GM23338 (cell line): ENCODE results near the gene WWC1. TPM values are rescaled to one million over a fixed set of nuclear protein-coding genes. Genes with fewer than 3 reads are reported as not detected.

Experiments
- ATAC-seq: fragments of 200-7000 bp; cut with Tn5 transposase; 3 replicates; pipeline ENCODE4 v1.9.1; 2020
- DNase-seq: peaks from one replicate; pipeline ENCODE4 v3.0.0-alpha.2; 2015; ENCODE audit warnings: low spot score
- H2AFZ ChIP-seq: fragments of 200-600 bp; sonication (generic); 2 replicates; pipeline ENCODE4 v1.8.0; 2016; ENCODE audit warnings: antibody characterized with exemption, mild to moderate bottlenecking, moderate library complexity
- H3F3A ChIP-seq: fragments of 200-600 bp; sonication (generic); replicated peaks from 2 replicates; pipeline ENCODE4 v1.8.0; 2017; ENCODE audit warnings: antibody characterized with exemption, mixed run types, low read depth
- H3K27ac ChIP-seq: fragments of 200-600 bp; sonication (generic); 2 replicates; pipeline ENCODE4 v1.6.1; 2016; ENCODE audit warnings: low read depth
- H3K27me3 ChIP-seq: fragments of 200-600 bp; sonication (generic); 2 replicates; pipeline ENCODE4 v1.8.0; 2016; ENCODE audit warnings: mild to moderate bottlenecking, mixed run types, moderate library complexity; ENCODE audit not compliant: insufficient read depth
- H3K36me3 ChIP-seq: fragments of 200-600 bp; sonication (generic); 2 replicates; pipeline ENCODE4 v1.8.0; 2016; ENCODE audit warnings: mild to moderate bottlenecking; ENCODE audit not compliant: insufficient read depth
- H3K4me1 ChIP-seq: fragments of 200-600 bp; sonication (generic); 2 replicates; pipeline ENCODE4 v1.8.0; 2016; ENCODE audit warnings: mild to moderate bottlenecking, moderate library complexity; ENCODE audit not compliant: insufficient read depth
- H3K4me2 ChIP-seq: fragments of 200-600 bp; sonication (generic); 2 replicates; pipeline ENCODE4 v1.7.1; 2017; ENCODE audit warnings: mixed run types
- H3K4me3 ChIP-seq: fragments of 200-600 bp; sonication (generic); 2 replicates; pipeline ENCODE4 v1.6.1; 2016; ENCODE audit warnings: mixed run types
- H3K79me2 ChIP-seq: fragments of 200-600 bp; sonication (generic); replicated peaks from 2 replicates; pipeline ENCODE4 v1.8.0; 2017; ENCODE audit warnings: mild to moderate bottlenecking; ENCODE audit not compliant: insufficient read depth
- H3K9me2 ChIP-seq: fragments of 200-600 bp; sonication (generic); 2 replicates; pipeline ENCODE4 v1.8.0; 2017; ENCODE audit not compliant: insufficient read depth
- H4K20me1 ChIP-seq: fragments of 200-600 bp; sonication (generic); replicated peaks from 2 replicates; pipeline ENCODE4 v1.8.0; 2017; ENCODE audit warnings: mild to moderate bottlenecking; ENCODE audit not compliant: insufficient read depth
- H3K27ac Mint-ChIP-seq: 2 replicates; pipeline ENCODE4 v1.8.0; 2020; ENCODE audit warnings: inconsistent platforms, mild to moderate bottlenecking, moderate library complexity, mixed read lengths
- H3K27me3 Mint-ChIP-seq: 3 replicates; pipeline ENCODE4 v1.8.0; 2022; ENCODE audit warnings: low read depth, mild to moderate bottlenecking, moderate library complexity, mixed read lengths, inconsistent platforms; ENCODE audit not compliant: insufficient read depth, poor library complexity
- H3K36me3 Mint-ChIP-seq: 3 replicates; pipeline ENCODE4 v1.8.0; 2021; ENCODE audit warnings: low read depth, mild to moderate bottlenecking, inconsistent platforms, moderate library complexity, mixed read lengths
- H3K4me1 Mint-ChIP-seq: 3 replicates; pipeline ENCODE4 v1.8.0; 2020; ENCODE audit warnings: mild to moderate bottlenecking, inconsistent platforms, mixed read lengths
- H3K4me3 Mint-ChIP-seq: 3 replicates; pipeline ENCODE4 v1.8.0; 2021; ENCODE audit warnings: moderate library complexity, mild to moderate bottlenecking, inconsistent platforms, mixed read lengths
- H3K9me3 Mint-ChIP-seq: 3 replicates; pipeline ENCODE4 v1.8.0; 2020; ENCODE audit warnings: moderate library complexity, mild to moderate bottlenecking, inconsistent platforms, mixed read lengths
- CREB1 ChIP-seq: fragments of 250-450 bp; sonication (Bioruptor Pico); IDR thresholded peaks from 2 replicates; pipeline ENCODE4 v1.5.0; 2020; ENCODE audit warnings: low read depth, mild to moderate bottlenecking, moderate library complexity
- CTCF ChIP-seq, 2 experiments: fragments of 200-600 bp in 1 of 2; sonication (generic) in 1 of 2; conservative IDR thresholded peaks; 2 replicates each; pipeline versions ENCODE4 v1.5.1 to v1.6.1; 2016 to 2017; ENCODE audit warnings: antibody characterized with exemption in 2 of 2, low read depth in 2 of 2, mild to moderate bottlenecking in 2 of 2, moderate library complexity in 1 of 2
- ETS1 ChIP-seq: IDR thresholded peaks from 2 replicates; pipeline ENCODE4 v1.6.1; 2016; ENCODE audit warnings: antibody characterized with exemption
- EZH2 ChIP-seq: fragments of 200-600 bp; sonication (generic); IDR thresholded peaks from one replicate; pipeline ENCODE4 v1.8.0; 2017; ENCODE audit warnings: antibody characterized with exemption, mild to moderate bottlenecking, low read depth; ENCODE audit not compliant: unreplicated experiment
- EZH2phosphoT487 ChIP-seq: fragments of 200-600 bp; sonication (generic); IDR thresholded peaks from one replicate; pipeline ENCODE4 v1.8.1; 2018; ENCODE audit warnings: antibody characterized with exemption; ENCODE audit not compliant: unreplicated experiment
- JUNB ChIP-seq: IDR thresholded peaks from one replicate; pipeline ENCODE4 v1.6.1; 2016; ENCODE audit warnings: antibody characterized with exemption; ENCODE audit not compliant: unreplicated experiment
- NANOG ChIP-seq: IDR thresholded peaks from 2 replicates; pipeline ENCODE4 v1.6.1; 2016; ENCODE audit warnings: antibody characterized with exemption, borderline replicate concordance
- POLR2AphosphoS5 ChIP-seq: IDR thresholded peaks from 2 replicates; pipeline ENCODE4 v1.6.1; 2016; ENCODE audit warnings: antibody characterized with exemption, low read depth
- REST ChIP-seq: IDR thresholded peaks from one replicate; pipeline ENCODE4 v1.6.1; 2018; ENCODE audit warnings: antibody characterized with exemption; ENCODE audit not compliant: unreplicated experiment
- STAT1 ChIP-seq: IDR thresholded peaks from one replicate; pipeline ENCODE4 v1.6.1; 2016; ENCODE audit warnings: antibody characterized with exemption; ENCODE audit not compliant: unreplicated experiment
- ZNF114 ChIP-seq: fragments of 250-450 bp; sonication (Bioruptor Pico); IDR thresholded peaks from 2 replicates; pipeline ENCODE4 v1.5.0; 2020; ENCODE audit warnings: mild to moderate bottlenecking, moderate library complexity
- ZNF331 ChIP-seq: fragments of 250-450 bp; sonication (Bioruptor Pico); IDR thresholded peaks from 2 replicates; pipeline ENCODE4 v1.5.0; 2020; ENCODE audit warnings: low read depth, mild to moderate bottlenecking, moderate library complexity
- ZNF462 ChIP-seq: fragments of 250-450 bp; sonication (Bioruptor Pico); IDR thresholded peaks from 2 replicates; pipeline ENCODE4 v1.5.0; 2020; ENCODE audit warnings: mild to moderate bottlenecking, moderate library complexity
- polyA plus RNA-seq: library from polyadenylated mRNA; unstranded; fragments of >200 nt; fragmentation: Nextera tagmentation; extraction: Ambion mirVana; gene quantifications from 2 replicates; pipeline ENCODE4 v1.2.1, GENCODE V29; 2016
- total RNA-seq: library from RNA; depleted of rRNA; stranded (reverse); fragments of >200 nt; shearing (Covaris generic); gene quantifications from 2 replicates; pipeline ENCODE4 v1.2.3, GENCODE V29; 2014

The WWC1 gene
- total and polyA plus RNA-seq, 2 experiments from 2014 or later: 25.4 to 27.8 TPM

GRCh38 chr5:168370831-168371230 is 79.4 kb downstream of the WWC1 start:
- DNase-seq (no peak), ATAC-seq (no peak)
- Histone ChIP-seq H3K4me2 (no peak overlapping the region), H2AFZ (no peak overlapping the region), H3K79me2 (peaks cover 30% of the 10 kb centered on the region), H3K27ac (no peak overlapping the region), H3F3A (0 out of 2 replicates have a peak, but pooled peaks cover 4% of the 10 kb centered on the region), H4K20me1 (peaks cover 4% of the 10 kb centered on the region), H3K4me3 (no peak overlapping the region), H3K27me3 (no peaks in the 10 kb centered on the region), H3K4me1 (peaks cover 11% of the 10 kb centered on the region), H3K9me2 (peaks cover 7% of the 10 kb centered on the region; the same call in 1 of the 2 replicates), H3K36me3 (no peaks in the 10 kb centered on the region)
- H3K27ac Mint-ChIP-seq: no peak overlapping the region
- no peak for TF ChIP-seq STAT1
- TF ChIP-seq EZH2: no peak
- no peak for TF ChIP-seq CREB1 (CRISPR knock-in tag)
- TF ChIP-seq ZNF462 (CRISPR knock-in tag): no peak
- no peak for TF ChIP-seq ZNF114 (CRISPR knock-in tag)
- TF ChIP-seq NANOG: no peak
- TF ChIP-seq REST: no peak
- TF ChIP-seq POLR2AphosphoS5: no peak
- no peak for TF ChIP-seq EZH2phosphoT487
- no peak for TF ChIP-seq ZNF331 (CRISPR knock-in tag)
- TF ChIP-seq JUNB: no peak
- TF ChIP-seq ETS1: no peak
- no peak for TF ChIP-seq CTCF (conservative IDR thresholded peaks at IDR 0.05; ENCODE audit: low read depth in 2 of 2)
- peaks cover 2% of the 10 kb centered on the region for H3K27me3 Mint-ChIP-seq
- H3K4me1 Mint-ChIP-seq: peaks cover 16% of the 10 kb centered on the region
- H3K36me3 Mint-ChIP-seq: no peaks in the 10 kb centered on the region; the same call in 2 of the 3 replicates
- no peaks in the 10 kb centered on the region for H3K9me3 Mint-ChIP-seq
- H3K4me3 Mint-ChIP-seq: no peak overlapping the region
